Loucy (cell line): ENCODE data around the gene MPPED2.

Experiments used
- H2AFZ ChIP-seq: fragments of 200-600 bp; sonication (generic); 2 replicates; pipeline ENCODE4 v1.6.0; 2016; ENCODE audit warnings: antibody characterized with exemption, mild to moderate bottlenecking, low read length, moderate library complexity
- H3F3A ChIP-seq: fragments of 200-600 bp; 2 replicates; pipeline ENCODE4 v1.6.0; 2016; ENCODE audit warnings: antibody characterized with exemption, low read depth, mild to moderate bottlenecking
- H3K27me3 ChIP-seq: fragments of 200-600 bp; sonication (generic); 2 replicates; pipeline ENCODE4 v1.6.1; 2014; ENCODE audit warnings: low read length, mild to moderate bottlenecking; ENCODE audit not compliant: insufficient read depth, poor library complexity, severe bottlenecking
- H3K36me3 ChIP-seq: fragments of 200-600 bp; sonication (generic); 2 replicates; pipeline ENCODE4 v1.6.1; 2016; ENCODE audit warnings: low read length; ENCODE audit not compliant: insufficient read depth
- H3K4me1 ChIP-seq: fragments of 200-600 bp; sonication (generic); 2 replicates; pipeline ENCODE4 v1.5.1; 2014; ENCODE audit warnings: low read length, mild to moderate bottlenecking; ENCODE audit not compliant: insufficient read depth, poor library complexity, severe bottlenecking
- H3K4me2 ChIP-seq: fragments of 200-600 bp; sonication (generic); 2 replicates; pipeline ENCODE4 v1.6.0; 2014; ENCODE audit warnings: antibody characterized with exemption, low read length, low read depth, mild to moderate bottlenecking; ENCODE audit not compliant: poor library complexity, severe bottlenecking
- H3K4me3 ChIP-seq: fragments of 200-600 bp; sonication (generic); 2 replicates; pipeline ENCODE4 v1.5.1; 2014; ENCODE audit warnings: low read length, mild to moderate bottlenecking, mixed read lengths; ENCODE audit not compliant: poor library complexity, severe bottlenecking
- H3K79me2 ChIP-seq: fragments of 200-600 bp; sonication (generic); 2 replicates; pipeline ENCODE4 v1.6.1; 2014; ENCODE audit warnings: low read length; ENCODE audit not compliant: insufficient read depth
- H3K9ac ChIP-seq: fragments of 200-600 bp; sonication (generic); 2 replicates; pipeline ENCODE4 v1.6.0; 2014; ENCODE audit warnings: mild to moderate bottlenecking, low read depth, low read length, moderate library complexity; ENCODE audit not compliant: poor library complexity, severe bottlenecking
- H3K9me2 ChIP-seq: fragments of 200-600 bp; sonication (generic); replicated peaks from 2 replicates; pipeline ENCODE4 v1.6.1; 2016; ENCODE audit warnings: low read depth, low read length, mixed read lengths
- H3K9me3 ChIP-seq: fragments of 200-600 bp; sonication (generic); 2 replicates; pipeline ENCODE4 v1.6.1; 2014; ENCODE audit warnings: mild to moderate bottlenecking, antibody characterized with exemption, low read length, low read depth; ENCODE audit not compliant: insufficient read depth
- H4K20me1 ChIP-seq: fragments of 200-600 bp; sonication (generic); 2 replicates; pipeline ENCODE4 v1.6.0; 2014; ENCODE audit warnings: antibody characterized with exemption, low read length, mild to moderate bottlenecking; ENCODE audit not compliant: insufficient read depth, poor library complexity, severe bottlenecking
- EZH2phosphoT487 ChIP-seq: fragments of 200-600 bp; IDR thresholded peaks from 2 replicates; pipeline ENCODE4 v1.6.1; 2018; ENCODE audit warnings: antibody characterized with exemption, mild to moderate bottlenecking, moderate library complexity, borderline replicate concordance
- TF ChIP-seq, protein P1 (sequence below): fragments of 200-600 bp; sonication (generic); conservative IDR thresholded peaks from 2 replicates; pipeline ENCODE4 v1.5.1; 2014; ENCODE audit warnings: mild to moderate bottlenecking, antibody characterized with exemption, low read length

The MPPED2 gene

GRCh38 chr11:30440510-30440909 is 145.6 kb downstream of the MPPED2 start:
- Histone ChIP-seq H3K9me3 (no peaks in the 10 kb centered on the region), H3K36me3 (no peaks in the 10 kb centered on the region), H3K4me3 (no peak overlapping the region), H3K9me2 (no peaks in the 10 kb centered on the region), H3K27me3 (no peaks in the 10 kb centered on the region), H3K9ac (no peak overlapping the region), H2AFZ (no peak overlapping the region), H4K20me1 (no peaks in the 10 kb centered on the region), H3K4me1 (no peaks in the 10 kb centered on the region), H3F3A (no peaks in the 10 kb centered on the region), H3K4me2 (no peak overlapping the region), H3K79me2 (no peaks in the 10 kb centered on the region)
- TF ChIP-seq, protein P1, sequence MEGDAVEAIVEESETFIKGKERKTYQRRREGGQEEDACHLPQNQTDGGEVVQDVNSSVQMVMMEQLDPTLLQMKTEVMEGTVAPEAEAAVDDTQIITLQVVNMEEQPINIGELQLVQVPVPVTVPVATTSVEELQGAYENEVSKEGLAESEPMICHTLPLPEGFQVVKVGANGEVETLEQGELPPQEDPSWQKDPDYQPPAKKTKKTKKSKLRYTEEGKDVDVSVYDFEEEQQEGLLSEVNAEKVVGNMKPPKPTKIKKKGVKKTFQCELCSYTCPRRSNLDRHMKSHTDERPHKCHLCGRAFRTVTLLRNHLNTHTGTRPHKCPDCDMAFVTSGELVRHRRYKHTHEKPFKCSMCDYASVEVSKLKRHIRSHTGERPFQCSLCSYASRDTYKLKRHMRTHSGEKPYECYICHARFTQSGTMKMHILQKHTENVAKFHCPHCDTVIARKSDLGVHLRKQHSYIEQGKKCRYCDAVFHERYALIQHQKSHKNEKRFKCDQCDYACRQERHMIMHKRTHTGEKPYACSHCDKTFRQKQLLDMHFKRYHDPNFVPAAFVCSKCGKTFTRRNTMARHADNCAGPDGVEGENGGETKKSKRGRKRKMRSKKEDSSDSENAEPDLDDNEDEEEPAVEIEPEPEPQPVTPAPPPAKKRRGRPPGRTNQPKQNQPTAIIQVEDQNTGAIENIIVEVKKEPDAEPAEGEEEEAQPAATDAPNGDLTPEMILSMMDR: no peak
- TF ChIP-seq EZH2phosphoT487: no peak

GRCh38 chr11:30436801-30437200 is 149.4 kb downstream of the MPPED2 start:
- Histone ChIP-seq H3K27me3 (no peaks in the 10 kb centered on the region), H4K20me1 (no peaks in the 10 kb centered on the region)
- TF ChIP-seq, protein P1: no peak
- no peak for TF ChIP-seq EZH2phosphoT487

DNA sequence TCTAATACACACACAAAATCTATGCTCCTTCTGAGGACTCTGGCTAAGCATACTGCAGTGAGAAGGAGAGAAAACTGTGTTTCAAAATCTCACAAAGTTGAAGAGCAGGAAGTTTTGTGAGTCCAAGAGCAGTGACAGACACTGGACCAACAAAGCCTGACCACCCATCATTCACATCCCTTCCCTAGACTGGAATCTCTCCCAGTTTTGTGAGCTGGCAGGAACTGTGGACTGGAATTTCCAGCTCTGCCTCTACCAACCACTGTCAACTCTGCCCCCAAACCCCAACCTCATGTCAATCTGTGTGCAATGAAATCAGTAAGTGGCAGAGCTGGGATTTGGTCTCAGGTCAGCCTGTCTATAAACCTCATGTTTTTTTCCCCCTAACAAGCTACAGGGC is 150.7 kb downstream of the MPPED2 start:
- H2AFZ ChIP-seq: no peak overlapping the region
- H3K9ac ChIP-seq: no peak overlapping the region
- TF ChIP-seq, protein P1: no peak
- TF ChIP-seq EZH2phosphoT487: no peak
- H3K4me3 ChIP-seq: no peak overlapping the region
- no peaks in the 10 kb centered on the region for H3K79me2 ChIP-seq
- H4K20me1 ChIP-seq: no peaks in the 10 kb centered on the region
- no peaks in the 10 kb centered on the region for H3K9me3 ChIP-seq
- H3F3A ChIP-seq: no peaks in the 10 kb centered on the region
- no peaks in the 10 kb centered on the region for H3K9me2 ChIP-seq
- no peaks in the 10 kb centered on the region for H3K27me3 ChIP-seq
- H3K36me3 ChIP-seq: no peaks in the 10 kb centered on the region
- no peak overlapping the region for H3K4me2 ChIP-seq
- no peaks in the 10 kb centered on the region for H3K4me1 ChIP-seq

More at GRCh38 chr11:30436801-30437200, 149.4 kb downstream of the MPPED2 start:
- Histone ChIP-seq H2AFZ (no peak overlapping the region), H3K4me3 (no peak overlapping the region), H3K4me2 (no peak overlapping the region), H3K9me3 (no peaks in the 10 kb centered on the region), H3F3A (no peaks in the 10 kb centered on the region), H3K79me2 (no peaks in the 10 kb centered on the region), H3K4me1 (no peaks in the 10 kb centered on the region), H3K9ac (no peak overlapping the region), H3K9me2 (no peaks in the 10 kb centered on the region), H3K36me3 (no peaks in the 10 kb centered on the region)
